ENCODE results near the gene TERB1. TPM values are rescaled to one million over a fixed set of nuclear protein-coding genes. Genes with fewer than 3 reads are reported as not detected.

Gene TERB1
- total RNA-seq, 2 experiments from 2014 or later: 0.14 TPM; not detected in 1

DNA sequence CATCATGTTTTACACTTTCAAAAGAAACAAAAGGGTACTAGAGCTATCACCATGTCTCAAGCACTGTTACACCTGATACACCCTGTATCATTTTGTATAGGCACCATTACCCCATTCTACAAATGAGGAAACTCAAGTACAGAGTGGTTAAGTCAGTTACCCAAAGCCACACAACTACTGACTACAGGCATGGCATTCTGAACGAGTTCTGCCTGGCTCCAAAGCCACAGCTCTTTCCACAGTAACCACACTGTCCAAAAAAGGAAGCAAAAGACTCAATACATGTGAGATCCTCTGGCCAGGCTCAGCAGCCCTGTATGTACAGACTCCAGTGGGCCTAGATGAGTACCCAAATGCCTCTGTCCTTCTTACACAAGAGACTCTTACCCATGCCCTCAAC lies 54.7 kb downstream of the TERB1 start:
- DNase-seq (peak; percentile 48), ATAC-seq (peak; percentile 53)
- Mint-ChIP-seq H3K27ac (peak overlapping the region; percentile 55), H3K9me3 (ENCODE audit: low read depth) (no peaks in the 10 kb centered on the region), H3K36me3 (ENCODE audit: low read depth) (peaks cover 38% of the 10 kb centered on the region), H3K4me1 (peaks cover 37% of the 10 kb centered on the region), H3K4me3 (no peak overlapping the region), H3K27me3 (no peaks in the 10 kb centered on the region)
- ChIA-PET POLR2A (no interaction called here), CTCF (interaction anchor here (0.5 to 0.6 kb wide), 2 partner anchors 16 to 84 kb away, joined by 3 to 5 read pairs; partner anchors contain the start of gene NAE1)
- intact Hi-C loops (cut with DNase I, micrococcal nuclease): no loop called here

DNA sequence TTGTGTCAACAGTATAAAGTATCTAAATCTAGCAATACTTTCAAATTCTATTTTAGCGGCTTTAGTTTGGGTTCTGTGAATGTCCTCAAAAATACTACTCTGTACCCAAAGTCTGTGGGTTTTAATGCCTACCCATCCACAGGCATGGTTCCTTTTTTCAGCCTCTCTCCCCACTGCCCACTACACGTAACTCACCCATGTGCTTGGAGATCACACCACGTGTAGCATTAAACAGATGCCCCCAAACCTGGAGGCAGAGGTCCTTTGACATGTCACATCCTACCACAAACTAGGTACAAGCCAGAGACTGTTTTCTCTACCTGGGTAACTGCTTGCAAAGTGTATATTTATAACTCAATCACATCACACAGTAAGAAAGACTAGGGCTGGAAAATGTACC lies 55.3 kb downstream of the TERB1 start:
- intact Hi-C loops (cut with DNase I, micrococcal nuclease): no loop called here

DNA sequence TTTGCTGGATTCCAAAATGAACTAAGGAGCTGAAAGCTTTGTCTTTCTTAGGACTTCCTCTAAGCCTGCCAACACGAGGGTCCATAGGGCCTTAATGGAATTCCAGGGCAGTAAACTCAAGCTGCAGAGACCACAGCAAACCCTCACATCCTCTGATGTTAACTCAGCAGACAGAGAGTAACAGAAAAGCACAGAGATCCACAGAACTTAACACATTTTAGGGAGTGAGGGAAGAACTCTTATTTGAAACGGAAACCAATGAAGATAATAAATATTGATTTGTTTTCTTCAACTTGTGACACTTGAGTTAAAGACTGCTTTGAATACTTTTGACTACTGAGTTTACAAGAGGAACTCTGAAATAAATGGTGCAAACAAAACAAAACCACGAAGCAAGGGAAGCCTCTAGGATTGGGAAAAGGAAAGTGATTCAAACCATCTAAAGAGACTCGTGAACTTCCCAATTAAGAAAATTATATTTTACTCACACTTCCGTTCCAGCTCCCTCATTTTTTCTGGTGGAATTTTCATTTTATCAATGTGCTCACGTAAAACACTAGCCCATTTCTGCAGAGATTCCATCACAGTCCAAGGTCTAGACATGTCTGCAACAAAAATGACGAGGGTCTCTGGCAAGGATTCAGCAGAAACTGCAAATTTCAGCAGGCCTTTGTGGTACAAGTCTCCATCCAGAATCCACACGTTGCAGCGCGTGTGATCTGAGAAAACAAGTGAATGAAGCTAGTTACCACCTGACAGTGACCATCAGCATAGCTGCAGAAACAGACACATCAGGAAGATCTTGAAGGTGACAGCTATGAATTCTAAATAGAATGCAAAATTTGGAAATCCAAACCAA lies 59.2 kb downstream of the TERB1 start:
- DNase-seq (no peak), ATAC-seq (no peak)
- Mint-ChIP-seq H3K4me3 (no peak overlapping the region), H3K4me1 (peaks cover 23% of the 10 kb centered on the region), H3K9me3 (ENCODE audit: low read depth) (no peaks in the 10 kb centered on the region), H3K27me3 (no peaks in the 10 kb centered on the region), H3K27ac (no peak overlapping the region), H3K36me3 (ENCODE audit: low read depth) (peaks cover 47% of the 10 kb centered on the region)
- ChIA-PET POLR2A (interaction anchor here (0.7 kb wide), 1 partner anchor 179 kb away, joined by 3 read pairs; no protein-coding TSS in a partner anchor), CTCF (interaction anchor here (0.6 to 5.8 kb wide), 12 partner anchors 9 to 336 kb away, joined by 3 to 37 read pairs (median 6); partner anchors contain the start of gene DYNC1LI2)
- intact Hi-C loops (cut with DNase I, micrococcal nuclease): loop anchor here in 1 of 2 experiments (2.0 kb wide), 1 partner anchor 335 kb away; no protein-coding TSS in a partner anchor

More for the DNA sequence above, 55.3 kb downstream of the TERB1 start:
- DNase-seq (no peak), ATAC-seq (no peak)
- Mint-ChIP-seq H3K27ac (peak overlapping the region; percentile 34), H3K27me3 (no peaks in the 10 kb centered on the region), H3K4me3 (no peak overlapping the region), H3K36me3 (ENCODE audit: low read depth) (peaks cover 41% of the 10 kb centered on the region), H3K9me3 (ENCODE audit: low read depth) (no peaks in the 10 kb centered on the region), H3K4me1 (peaks cover 37% of the 10 kb centered on the region)
- CTCF ChIA-PET: interaction anchor here (0.6 kb wide), 1 partner anchor 85 kb away, joined by 5 read pairs; the partner anchor contains the start of gene NAE1
- POLR2A ChIA-PET: no interaction called here

DNA sequence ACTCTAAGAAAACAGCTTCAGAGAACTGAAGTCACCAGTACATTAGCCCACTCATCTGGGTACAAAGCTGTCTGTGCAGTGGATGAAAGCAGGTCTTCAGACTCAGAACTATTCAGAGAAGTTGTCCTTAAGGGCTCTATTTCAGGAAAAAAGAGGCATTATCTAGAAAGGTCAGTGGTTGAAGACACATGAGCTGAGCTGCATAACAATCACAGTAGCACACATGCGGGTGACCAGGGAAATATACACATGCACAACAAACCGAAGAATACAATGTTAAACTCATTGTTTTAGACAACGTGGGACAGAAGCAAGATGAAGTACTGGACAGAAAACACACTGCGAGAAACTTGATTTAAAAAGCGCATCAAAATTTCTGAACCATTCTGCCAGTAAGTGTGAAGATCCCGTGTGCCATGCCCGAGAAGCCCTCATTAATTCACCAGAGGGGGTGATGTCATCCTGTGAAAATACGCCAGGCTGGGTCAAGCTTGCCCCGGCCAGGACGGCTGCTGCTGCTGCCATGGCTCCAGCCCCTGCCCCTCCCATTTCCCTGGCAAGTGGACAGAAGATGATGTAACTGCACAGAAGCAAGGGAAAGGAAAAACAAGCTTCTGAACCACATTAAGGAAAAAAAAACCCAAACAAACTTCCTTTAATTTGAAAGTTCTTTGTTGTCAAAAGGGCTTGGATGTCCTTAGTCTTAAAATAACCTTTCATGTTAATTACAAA lies 60.0 kb downstream of the TERB1 start:
- no peak for ATAC-seq
- intact Hi-C loops (cut with DNase I, micrococcal nuclease): loop anchor here in 1 of 2 experiments (2.0 kb wide), 1 partner anchor 335 kb away; no protein-coding TSS in a partner anchor
- Mint-ChIP-seq H3K9me3 (ENCODE audit: low read depth) (no peaks in the 10 kb centered on the region), H3K36me3 (ENCODE audit: low read depth) (peaks cover 41% of the 10 kb centered on the region), H3K27me3 (no peaks in the 10 kb centered on the region), H3K4me3 (no peak overlapping the region), H3K27ac (no peak overlapping the region), H3K4me1 (peaks cover 16% of the 10 kb centered on the region)
- CTCF ChIA-PET: interaction anchor here (0.6 to 5.8 kb wide), 23 partner anchors 8 to 335 kb away, joined by 3 to 37 read pairs (median 4); partner anchors contain the start of gene DYNC1LI2
- no peak for DNase-seq
- POLR2A ChIA-PET: no interaction called here

DNA sequence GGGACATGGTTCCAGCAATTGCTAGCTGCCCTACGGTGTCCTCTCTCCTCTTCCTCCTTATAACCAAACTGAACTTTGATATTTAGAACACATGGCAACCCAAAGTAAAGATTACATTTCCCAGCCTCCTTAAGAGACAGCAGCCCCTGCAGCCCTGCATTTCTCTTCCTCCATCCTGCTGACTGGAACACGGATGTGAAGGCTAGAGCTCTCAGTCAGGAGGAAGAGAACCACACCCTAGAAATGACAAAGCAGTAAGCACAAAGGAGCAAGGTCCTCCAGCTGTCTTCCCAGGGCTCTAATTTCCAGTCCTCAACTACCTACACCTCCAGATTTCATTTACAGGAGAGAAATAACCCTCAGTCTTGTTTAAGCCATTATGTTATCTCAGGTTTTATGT lies 60.9 kb downstream of the TERB1 start:
- CTCF ChIA-PET: interaction anchor here (0.6 to 5.8 kb wide), 25 partner anchors 9 to 334 kb away, joined by 3 to 37 read pairs (median 4); partner anchors contain the start of gene DYNC1LI2

DNA sequence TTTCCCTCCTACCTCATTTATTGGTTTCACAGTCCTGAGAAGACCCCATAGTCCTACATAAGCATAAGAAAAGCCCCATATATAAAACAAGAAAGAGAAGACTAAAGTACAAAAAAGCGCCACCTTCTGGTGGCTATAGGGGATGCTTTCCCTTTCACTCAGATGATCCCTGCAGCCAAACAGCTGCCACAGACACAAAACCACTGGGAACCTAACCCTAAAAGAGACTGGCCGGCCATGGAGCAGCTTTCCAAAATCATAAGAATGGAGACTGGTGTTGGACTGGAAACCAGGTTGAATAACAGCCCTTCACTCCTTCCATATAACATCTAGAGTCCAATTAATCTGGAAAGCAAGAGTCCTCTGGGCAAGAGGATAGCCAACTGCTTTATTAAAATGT lies 61.4 kb downstream of the TERB1 start:
- Mint-ChIP-seq H3K4me3 (no peak overlapping the region), H3K27me3 (no peaks in the 10 kb centered on the region), H3K9me3 (ENCODE audit: low read depth) (no peaks in the 10 kb centered on the region), H3K36me3 (ENCODE audit: low read depth) (peaks cover 45% of the 10 kb centered on the region), H3K27ac (no peak overlapping the region), H3K4me1 (peaks cover 16% of the 10 kb centered on the region)
- DNase-seq: peak; percentile 48
- ATAC-seq: peak; percentile 72
- intact Hi-C loops (cut with DNase I, micrococcal nuclease): loop anchor here (1.0 to 2.0 kb wide), 3 partner anchors 89 to 334 kb away; no protein-coding TSS in a partner anchor
- POLR2A ChIA-PET: no interaction called here
- CTCF ChIA-PET: interaction anchor here (0.7 to 5.8 kb wide), 20 partner anchors 8 to 334 kb away, joined by 3 to 37 read pairs (median 4); partner anchors contain the start of gene DYNC1LI2

More for the DNA sequence above, 60.9 kb downstream of the TERB1 start:
- intact Hi-C loops (cut with DNase I, micrococcal nuclease): loop anchor here (1.0 to 2.0 kb wide), 3 partner anchors 89 to 334 kb away; no protein-coding TSS in a partner anchor
- POLR2A ChIA-PET: no interaction called here
- H3K4me3 Mint-ChIP-seq: no peak overlapping the region
- no peaks in the 10 kb centered on the region for H3K9me3 Mint-ChIP-seq (ENCODE audit: low read depth)
- H3K36me3 Mint-ChIP-seq (ENCODE audit: low read depth): peaks cover 43% of the 10 kb centered on the region
- no peaks in the 10 kb centered on the region for H3K27me3 Mint-ChIP-seq
- ATAC-seq: no peak
- no peak overlapping the region for H3K27ac Mint-ChIP-seq
- peaks cover 16% of the 10 kb centered on the region for H3K4me1 Mint-ChIP-seq
- DNase-seq: no peak

DNA sequence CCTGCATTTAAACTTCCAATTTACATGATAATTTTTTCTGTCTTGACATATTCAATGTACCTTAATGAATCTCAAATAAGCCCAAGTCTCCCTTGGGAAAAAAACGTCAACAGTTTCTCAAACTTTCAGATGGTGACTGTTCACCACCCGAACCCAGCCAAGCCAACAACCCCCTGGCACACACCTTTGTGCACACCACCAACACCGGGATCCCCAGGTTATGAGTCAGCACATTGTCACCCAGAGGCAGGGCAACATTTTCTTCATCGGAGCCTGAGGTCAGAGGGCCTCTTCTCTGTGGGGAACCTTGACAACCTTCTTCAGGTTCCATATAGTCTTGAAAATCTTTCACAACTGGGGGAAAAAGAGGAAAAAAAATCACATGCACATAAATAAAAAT lies 65.5 kb downstream of the TERB1 start:
- Mint-ChIP-seq H3K9me3 (ENCODE audit: low read depth) (no peaks in the 10 kb centered on the region), H3K36me3 (ENCODE audit: low read depth) (peaks cover 32% of the 10 kb centered on the region), H3K4me1 (peaks cover 16% of the 10 kb centered on the region), H3K27me3 (no peaks in the 10 kb centered on the region), H3K27ac (peak overlapping the region; percentile 24), H3K4me3 (no peak overlapping the region)
- POLR2A ChIA-PET: no interaction called here
- intact Hi-C loops (cut with DNase I, micrococcal nuclease): no loop called here
- peak; percentile 33 for DNase-seq
- ATAC-seq: no peak
- CTCF ChIA-PET: interaction anchor here (0.6 to 3.1 kb wide), 8 partner anchors 8 to 422 kb away, joined by 3 to 22 read pairs (median 4); no protein-coding TSS in a partner anchor

DNA sequence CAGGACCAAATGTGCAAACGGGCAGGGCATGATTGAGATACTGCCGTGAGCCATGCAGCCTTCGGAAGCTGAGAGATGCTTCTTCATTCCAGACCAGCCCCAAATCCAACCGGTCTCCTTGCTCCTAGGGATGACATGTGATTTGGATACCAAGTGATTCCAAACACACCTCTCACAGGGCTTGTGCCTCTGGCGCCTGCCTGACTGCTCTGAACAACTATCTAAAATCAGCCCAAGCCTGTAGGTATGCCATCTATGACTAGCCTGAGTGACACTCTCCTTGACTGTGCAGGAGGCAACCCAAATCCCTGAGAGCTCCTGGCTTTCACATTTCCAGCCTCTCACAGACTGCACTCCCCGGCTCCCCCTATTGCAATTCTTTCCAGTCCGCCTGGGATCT lies 70.3 kb downstream of the TERB1 start:
- H3K4me1 Mint-ChIP-seq: peaks cover 4% of the 10 kb centered on the region
- CTCF ChIA-PET: interaction anchor here (0.8 to 4.7 kb wide), 3 partner anchors 10 to 80 kb away, joined by 3 to 37 read pairs (median 3); no protein-coding TSS in a partner anchor
- intact Hi-C loops (cut with DNase I, micrococcal nuclease): no loop called here
- no peak for DNase-seq
- peak overlapping the region; percentile 2 for H3K27ac Mint-ChIP-seq
- peaks cover 15% of the 10 kb centered on the region for H3K36me3 Mint-ChIP-seq (ENCODE audit: low read depth)
- POLR2A ChIA-PET: no interaction called here
- H3K4me3 Mint-ChIP-seq: no peak overlapping the region
- no peaks in the 10 kb centered on the region for H3K9me3 Mint-ChIP-seq (ENCODE audit: low read depth)
- ATAC-seq: no peak
- no peaks in the 10 kb centered on the region for H3K27me3 Mint-ChIP-seq

DNA sequence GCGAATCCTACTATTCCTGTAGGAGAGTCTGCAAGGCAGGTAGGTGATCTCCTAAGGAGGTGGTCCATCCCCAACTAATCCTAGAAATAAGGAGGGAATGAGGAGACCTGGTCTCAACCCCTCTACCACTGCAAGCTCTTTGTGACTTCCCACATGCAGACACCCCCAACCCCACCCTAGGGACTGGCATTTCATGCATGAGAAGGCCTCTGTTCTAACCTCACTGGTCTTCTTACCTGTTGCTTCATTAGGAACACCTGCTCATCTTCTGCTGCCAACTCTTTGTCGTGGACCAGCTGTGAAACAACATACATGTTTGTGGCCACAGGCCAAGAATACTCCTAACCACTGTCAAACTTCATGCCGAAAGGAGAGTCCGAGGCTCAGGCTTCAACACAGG lies 72.6 kb downstream of the TERB1 start:
- no peak for ATAC-seq
- Mint-ChIP-seq H3K27me3 (no peaks in the 10 kb centered on the region), H3K36me3 (ENCODE audit: low read depth) (peaks cover 24% of the 10 kb centered on the region), H3K4me1 (no peaks in the 10 kb centered on the region), H3K4me3 (no peak overlapping the region), H3K9me3 (ENCODE audit: low read depth) (no peaks in the 10 kb centered on the region), H3K27ac (no peak overlapping the region)
- intact Hi-C loops (cut with DNase I, micrococcal nuclease): loop anchor here (1.0 to 5.0 kb wide), 2 partner anchors 138 kb away; no protein-coding TSS in a partner anchor
- ChIA-PET CTCF (interaction anchor here (0.6 to 3.4 kb wide), 12 partner anchors 9 to 371 kb away, joined by 3 to 32 read pairs (median 4); partner anchors contain the start of gene DYNC1LI2), POLR2A (interaction anchor here (0.5 kb wide), 1 partner anchor 140 kb away, joined by 5 read pairs; no protein-coding TSS in a partner anchor)
- no peak for DNase-seq

DNA sequence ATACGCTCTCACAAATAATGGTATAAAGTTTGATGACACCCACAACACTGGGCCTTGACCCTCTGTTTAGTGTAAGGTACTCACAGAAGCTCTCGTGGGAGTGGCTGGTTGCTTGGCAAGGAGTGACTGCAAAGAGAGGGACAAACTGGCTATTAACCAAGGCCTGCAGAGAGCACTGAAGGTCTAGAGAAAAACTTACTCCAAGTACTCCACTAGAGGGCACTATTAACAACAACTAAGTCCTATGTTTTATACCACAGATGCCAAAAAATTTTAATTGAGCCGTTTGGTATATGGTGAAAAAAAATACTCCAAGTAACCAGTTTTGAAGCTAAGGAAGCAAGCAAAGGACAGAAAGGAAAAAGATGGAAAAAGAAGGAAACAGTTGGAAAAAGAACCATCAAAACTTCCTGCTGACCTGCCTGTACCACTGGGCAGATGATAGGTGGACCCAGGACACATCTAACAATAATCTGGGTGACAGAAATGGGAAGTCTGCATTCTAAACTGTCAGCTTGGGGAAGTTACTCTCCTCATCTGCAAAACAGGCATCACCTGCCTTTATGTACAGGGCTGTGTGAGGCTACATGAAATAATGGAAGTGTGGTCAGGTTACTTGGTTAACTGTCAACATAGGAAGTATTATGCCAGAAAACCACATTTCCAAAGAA lies 73.1 kb downstream of the TERB1 start:
- intact Hi-C loops (cut with DNase I, micrococcal nuclease): loop anchor here (1.0 to 5.0 kb wide), 2 partner anchors 139 kb away; no protein-coding TSS in a partner anchor
- Mint-ChIP-seq H3K36me3 (ENCODE audit: low read depth) (peaks cover 29% of the 10 kb centered on the region), H3K27me3 (no peaks in the 10 kb centered on the region), H3K9me3 (ENCODE audit: low read depth) (no peaks in the 10 kb centered on the region), H3K4me1 (no peaks in the 10 kb centered on the region), H3K4me3 (no peak overlapping the region), H3K27ac (no peak overlapping the region)
- CTCF ChIA-PET: interaction anchor here (0.6 to 3.4 kb wide), 16 partner anchors 9 to 371 kb away, joined by 3 to 32 read pairs (median 4); partner anchors contain the start of gene DYNC1LI2
- ATAC-seq: peak; percentile 81
- no peak for DNase-seq
- POLR2A ChIA-PET: interaction anchor here (0.5 kb wide), 1 partner anchor 140 kb away, joined by 5 read pairs; no protein-coding TSS in a partner anchor
